ENCODE results near the gene IPMK.
"Not testable (repeated sequence)": the region's sequence is repeated elsewhere in the genome, so short reads cannot be mapped to it uniquely, and the experiment has no call there.

IPMK gene

GRCh38 chr10:58266826-58267712 lies 625 bp downstream of the IPMK start:
- DNase-seq: peak; percentile 70

- DNase-seq: no peak
These were observed 1.5 kb downstream of the IPMK start for GRCh38 chr10:58266003-58266825.

- DNase-seq: no peak
These were observed 2.4 kb downstream of the IPMK start for GRCh38 chr10:58265249-58265648.

GRCh38 chr10:58264780-58265179 lies 2.9 kb downstream of the IPMK start:
- DNase-seq: no peak

- DNase-seq: no peak
These were observed 4.9 kb downstream of the IPMK start for GRCh38 chr10:58262766-58263165.

- no peak for DNase-seq
These were observed 7.4 kb downstream of the IPMK start for GRCh38 chr10:58260334-58260733.

- DNase-seq: no peak
These were observed 8.6 kb downstream of the IPMK start for GRCh38 chr10:58258977-58259692.

- peak; percentile 84 for DNase-seq
These were observed 11.5 kb downstream of the IPMK start for GRCh38 chr10:58256013-58256780.

- DNase-seq: no peak
These were observed 13.1 kb downstream of the IPMK start for GRCh38 chr10:58254644-58255043.

GRCh38 chr10:58253184-58253583 lies 14.5 kb downstream of the IPMK start:
- no peak for DNase-seq

- not testable (repeated sequence) for DNase-seq
These were observed 23.0 kb downstream of the IPMK start for GRCh38 chr10:58244666-58245065.

GRCh38 chr10:58244242-58244641 lies 23.5 kb downstream of the IPMK start:
- DNase-seq: not testable (repeated sequence)

GRCh38 chr10:58243801-58244200 lies 23.9 kb downstream of the IPMK start:
- not testable (repeated sequence) for DNase-seq

GRCh38 chr10:58243269-58243668 lies 24.4 kb downstream of the IPMK start:
- DNase-seq: no peak

- no peak for DNase-seq
These were observed 26.3 kb downstream of the IPMK start for GRCh38 chr10:58241346-58241745.

- DNase-seq: no peak
These were observed 27.2 kb downstream of the IPMK start for GRCh38 chr10:58240531-58240930.

GRCh38 chr10:58239561-58240169 lies 28.0 kb downstream of the IPMK start:
- no peak for DNase-seq

GRCh38 chr10:58237014-58237834 lies 30.5 kb downstream of the IPMK start:
- DNase-seq: no peak

GRCh38 chr10:58229856-58230255 lies 37.8 kb downstream of the IPMK start:
- DNase-seq: not testable (repeated sequence)

- DNase-seq: no peak
These were observed 42.0 kb downstream of the IPMK start for GRCh38 chr10:58225654-58226053.

All from islet precursor cell (in vitro differentiated cells).